Activated CD4-positive, alpha-beta memory T cell treated with anti-CD3 and anti-CD28 coated beads, Interleukin-2, amount 10 ng/mL, durations not matched to agents 7 days and 5 days (primary cell): ENCODE data around the gene FAM76A. TPM values are rescaled to one million over a fixed set of nuclear protein-coding genes. Genes with fewer than 3 reads are reported as not detected.
A peak's percentile ranks its signal among the peaks of the same experiment; 100 is the strongest.
"Not testable (repeated sequence)": the region's sequence is repeated elsewhere in the genome, so short reads cannot be mapped to it uniquely, and the experiment has no call there.

ENCODE experiments used
- CTCF ChIA-PET: fragments of 350-600 bp; sonication (Branson Sonifier 250); formaldehyde crosslinking; loops from one replicate; lab custom pipeline; 2021; ENCODE audit warnings: antibody characterized with exemption, inconsistent platforms; lab: Charles Lee
- POLR2A ChIA-PET: fragments of 350-600 bp; sonication (Branson Sonifier 250); formaldehyde crosslinking; loops from one replicate; lab custom pipeline; 2021; ENCODE audit warnings: antibody characterized with exemption; lab: Charles Lee
- DNase-seq: peaks from one replicate; pipeline ENCODE4 v3.0.0-alpha.2; 2020
- H3K27ac Mint-ChIP-seq: one replicate; pipeline ENCODE4 v1.8.0; 2021; ENCODE audit warnings: mild to moderate bottlenecking, mixed read lengths
- H3K27me3 Mint-ChIP-seq: one replicate; pipeline ENCODE4 v1.8.0; 2021; ENCODE audit warnings: mixed read lengths
- H3K36me3 Mint-ChIP-seq: one replicate; pipeline ENCODE4 v1.8.0; 2021; ENCODE audit warnings: low read depth, mixed read lengths
- H3K4me1 Mint-ChIP-seq: one replicate; pipeline ENCODE4 v1.8.0; 2021; ENCODE audit warnings: mixed read lengths
- H3K4me3 Mint-ChIP-seq: one replicate; pipeline ENCODE4 v1.8.0; 2021; ENCODE audit warnings: mild to moderate bottlenecking, mixed read lengths
- H3K9me3 Mint-ChIP-seq: one replicate; pipeline ENCODE4 v1.8.0; 2021; ENCODE audit warnings: mixed read lengths
- total RNA-seq, 2 experiments: library from RNA; stranded (reverse); gene quantifications; one replicate each; pipeline ENCODE4 v1.2.3, GENCODE V29; 2021

FAM76A gene
- total RNA-seq, 2 experiments from 2014 or later: 13.6 to 14.1 TPM

DNA sequence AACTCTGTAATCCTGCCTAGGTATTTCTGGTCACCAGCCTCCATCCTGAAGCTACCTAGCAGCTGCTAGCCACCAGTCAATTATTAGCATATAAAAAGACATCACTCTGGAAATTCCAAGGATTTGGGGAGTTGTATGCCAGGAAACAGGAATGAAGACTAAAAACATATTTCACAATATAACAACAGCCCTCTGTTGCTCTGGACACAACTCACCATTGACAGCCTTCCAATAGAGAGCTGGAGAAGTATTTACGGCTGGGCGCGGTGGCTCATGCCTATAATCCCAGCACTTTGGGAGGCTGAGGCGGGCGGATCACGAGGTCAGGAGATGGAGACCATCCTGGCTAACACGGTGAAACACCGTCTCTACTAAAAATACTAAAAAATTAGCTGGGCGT, 28.9 kb upstream of the FAM76A start:
- Mint-ChIP-seq H3K36me3 (peaks cover 11% of the 10 kb centered on the region), H3K9me3 (peaks cover 10% of the 10 kb centered on the region), H3K27me3 (peaks cover 24% of the 10 kb centered on the region)
- CTCF ChIA-PET, H3K4me1 Mint-ChIP-seq, H3K27ac Mint-ChIP-seq, POLR2A ChIA-PET, DNase-seq, H3K4me3 Mint-ChIP-seq: not testable (repeated sequence)

DNA sequence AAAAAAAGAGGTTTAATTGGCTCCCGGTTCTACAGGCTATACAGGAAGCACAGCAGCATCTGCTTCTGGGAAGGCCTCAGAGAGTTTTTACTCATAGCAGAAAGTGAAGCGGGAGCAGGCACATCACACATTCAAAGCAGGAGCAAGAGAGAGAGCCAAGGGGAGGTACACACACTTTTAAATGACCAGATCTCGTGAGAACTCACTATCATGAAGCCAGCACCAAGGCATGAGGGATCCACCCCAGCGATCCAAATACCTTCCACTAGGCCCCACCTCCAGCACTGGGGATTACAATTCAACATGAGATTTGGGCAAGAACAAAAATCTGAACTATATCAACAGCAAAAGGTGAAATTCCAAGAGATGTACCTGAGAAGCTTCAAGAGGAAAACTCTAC, 20.8 kb upstream of the FAM76A start:
- H3K36me3 Mint-ChIP-seq: peaks cover 18% of the 10 kb centered on the region
- no peaks in the 10 kb centered on the region for H3K4me1 Mint-ChIP-seq
- no peak overlapping the region for H3K27ac Mint-ChIP-seq
- CTCF ChIA-PET: interaction anchor here (0.7 kb wide), 1 partner anchor 416 kb away, joined by 3 read pairs; no protein-coding TSS in a partner anchor
- H3K27me3 Mint-ChIP-seq: peaks cover 22% of the 10 kb centered on the region
- peaks cover 19% of the 10 kb centered on the region for H3K9me3 Mint-ChIP-seq
- H3K4me3 Mint-ChIP-seq: no peak overlapping the region
- DNase-seq: no peak
- POLR2A ChIA-PET: no interaction called here

DNA sequence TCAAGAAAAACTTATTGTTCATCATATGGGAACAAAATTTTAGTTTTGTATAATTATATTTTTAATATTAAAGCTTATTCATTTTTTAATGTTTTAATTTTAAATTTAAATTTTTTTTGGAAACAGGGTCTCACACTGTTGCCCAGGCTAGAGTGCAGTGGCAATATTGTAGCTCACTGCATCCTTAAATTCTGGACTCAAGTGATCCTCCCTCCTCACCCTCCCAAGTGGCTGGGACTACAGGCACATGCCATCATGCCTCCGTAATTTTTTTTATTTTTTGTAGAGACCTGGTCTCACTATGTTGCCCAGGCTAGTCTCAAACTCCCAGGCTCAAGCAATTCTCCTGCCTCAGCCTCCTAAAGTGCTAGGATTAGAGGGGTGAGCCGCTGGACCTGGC, 20.2 kb upstream of the FAM76A start:
- Mint-ChIP-seq H3K4me3 (no peak overlapping the region), H3K9me3 (peaks cover 19% of the 10 kb centered on the region), H3K27me3 (peaks cover 18% of the 10 kb centered on the region), H3K27ac (no peak overlapping the region), H3K4me1 (no peaks in the 10 kb centered on the region), H3K36me3 (peaks cover 18% of the 10 kb centered on the region)
- ChIA-PET CTCF (interaction anchor here (0.7 kb wide), 1 partner anchor 20 kb away, joined by 3 read pairs; the partner anchor contains the start of gene FAM76A), POLR2A (interaction anchor here (0.6 kb wide), 1 partner anchor 271 kb away, joined by 3 read pairs; no protein-coding TSS in a partner anchor)
- no peak for DNase-seq

DNA sequence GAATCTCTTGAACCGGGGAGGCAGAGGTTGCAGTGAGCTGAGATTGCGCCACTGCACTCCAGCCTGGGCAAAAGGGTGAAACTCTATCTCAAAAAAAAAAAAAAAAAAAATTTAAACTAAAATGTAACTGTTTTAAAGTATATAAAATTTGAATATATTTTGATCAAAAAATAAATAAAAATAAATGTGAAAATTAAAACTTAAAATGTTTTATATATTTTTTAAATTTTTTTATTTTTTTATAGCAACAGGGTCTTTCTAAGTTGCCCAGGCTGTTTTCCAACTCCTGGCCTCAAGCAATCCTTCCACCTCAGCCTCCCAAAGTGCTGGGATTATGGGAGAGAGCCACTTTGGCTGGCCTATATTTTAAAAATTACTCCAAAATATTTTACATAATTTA, 15.2 kb upstream of the FAM76A start:
- Mint-ChIP-seq H3K27ac (no peak overlapping the region), H3K4me1 (no peaks in the 10 kb centered on the region), H3K27me3 (peaks cover 12% of the 10 kb centered on the region), H3K4me3 (no peak overlapping the region), H3K36me3 (no peaks in the 10 kb centered on the region), H3K9me3 (no peaks in the 10 kb centered on the region)
- ChIA-PET CTCF (no interaction called here), POLR2A (no interaction called here)
- DNase-seq: no peak

DNA sequence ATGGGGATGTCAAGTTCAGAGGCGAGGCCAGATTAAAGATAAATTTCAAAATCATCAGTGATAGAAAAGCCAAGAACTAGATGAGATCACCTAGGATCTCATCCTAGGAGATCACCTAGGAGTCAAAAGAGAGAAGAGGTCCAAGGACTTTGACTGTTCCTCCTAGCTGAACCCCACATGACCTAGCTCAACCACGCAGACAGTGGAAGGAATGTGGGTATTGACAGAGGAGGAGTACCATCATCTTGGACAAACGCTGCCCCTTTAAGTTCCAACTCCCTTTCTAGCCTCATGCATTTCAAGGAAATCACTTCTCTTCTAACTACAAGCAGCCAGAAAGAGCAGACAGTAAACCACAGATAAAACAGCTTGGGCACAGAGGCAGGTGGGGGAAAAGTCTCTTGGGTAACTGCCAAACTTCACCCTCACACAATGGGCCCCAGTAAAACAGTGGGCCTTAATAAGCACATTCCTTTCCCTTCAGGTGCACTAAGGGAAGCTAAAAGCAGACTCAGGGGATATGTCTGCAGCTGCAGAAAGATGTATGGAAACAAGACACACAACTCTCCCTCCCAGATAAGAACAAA, 12.5 kb upstream of the FAM76A start:
- Mint-ChIP-seq H3K9me3 (peaks cover 10% of the 10 kb centered on the region), H3K27ac (no peak overlapping the region), H3K4me3 (no peak overlapping the region), H3K27me3 (peaks cover 29% of the 10 kb centered on the region), H3K36me3 (peaks cover 4% of the 10 kb centered on the region), H3K4me1 (no peaks in the 10 kb centered on the region)
- no peak for DNase-seq
- POLR2A ChIA-PET: no interaction called here
- CTCF ChIA-PET: no interaction called here

DNA sequence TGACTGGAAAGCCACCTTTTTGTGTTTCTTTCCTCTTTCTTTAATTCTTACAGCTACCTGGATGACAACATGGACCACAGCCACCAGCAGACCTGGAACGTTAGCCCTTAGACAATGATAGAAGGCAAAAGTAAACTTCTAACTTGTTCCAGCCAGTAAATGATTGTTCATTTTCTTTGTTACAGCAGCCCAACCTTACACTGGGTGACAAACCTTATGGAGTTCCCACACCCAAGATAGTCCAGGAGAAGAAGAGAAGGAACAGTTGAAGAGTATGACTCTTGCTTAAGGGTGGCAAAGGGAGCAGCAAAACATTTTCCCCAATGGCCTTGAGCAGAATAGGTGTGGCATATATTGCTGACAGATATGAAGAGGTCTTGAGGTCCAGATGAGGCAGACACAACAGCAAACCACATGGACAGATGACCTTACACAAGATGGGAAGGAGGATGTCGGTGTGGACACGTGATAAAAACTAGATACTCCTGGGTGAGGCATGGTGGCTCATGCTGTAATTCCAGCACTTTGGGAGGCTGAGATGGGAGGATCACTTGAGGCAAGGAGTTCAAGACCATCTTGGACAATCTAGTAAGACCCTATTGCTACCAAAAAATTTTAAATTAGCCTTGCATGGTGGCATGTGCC, 11.8 kb upstream of the FAM76A start:
- ChIA-PET CTCF (no interaction called here), POLR2A (no interaction called here)
- H3K4me1 Mint-ChIP-seq: no peaks in the 10 kb centered on the region
- no peak overlapping the region for H3K27ac Mint-ChIP-seq
- H3K4me3 Mint-ChIP-seq: no peak overlapping the region
- peaks cover 27% of the 10 kb centered on the region for H3K27me3 Mint-ChIP-seq
- DNase-seq: no peak
- peaks cover 4% of the 10 kb centered on the region for H3K36me3 Mint-ChIP-seq
- peaks cover 10% of the 10 kb centered on the region for H3K9me3 Mint-ChIP-seq

DNA sequence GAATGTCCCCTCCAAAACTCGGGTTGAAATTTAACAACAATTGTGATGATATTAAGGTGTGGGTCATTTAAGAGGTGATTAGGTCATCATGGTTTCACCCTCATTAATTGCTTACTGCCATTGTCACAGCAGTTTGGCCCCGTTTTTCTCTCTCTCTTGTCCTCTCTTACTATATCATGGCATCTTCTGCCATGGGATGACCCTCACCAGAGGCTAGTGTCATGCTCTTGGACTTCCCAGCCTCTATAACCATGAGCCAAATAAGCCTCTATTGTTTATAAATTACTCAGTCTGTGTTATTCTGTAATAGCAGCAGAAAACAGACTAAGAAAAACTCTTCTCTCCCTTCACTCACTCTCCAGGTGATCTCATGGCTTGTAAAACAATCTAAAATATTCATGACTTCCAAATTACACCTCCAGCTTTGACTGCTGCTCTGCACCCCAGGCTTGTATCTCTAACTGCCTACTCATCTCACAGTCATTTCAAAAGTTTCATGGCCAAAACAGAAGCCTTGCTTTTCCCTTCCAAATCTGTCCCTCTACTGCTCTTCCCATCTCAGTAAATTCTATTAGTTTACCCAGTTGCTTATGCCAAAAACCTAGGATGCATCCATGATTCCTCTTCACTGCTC, 9.4 kb upstream of the FAM76A start:
- ChIA-PET POLR2A (interaction anchor here (1.4 kb wide), 1 partner anchor 9 kb away, joined by 3 read pairs; the partner anchor contains the start of gene FAM76A), CTCF (no interaction called here)
- Mint-ChIP-seq H3K9me3 (peaks cover 10% of the 10 kb centered on the region), H3K27ac (no peak overlapping the region), H3K27me3 (peaks cover 41% of the 10 kb centered on the region), H3K36me3 (peaks cover 4% of the 10 kb centered on the region), H3K4me3 (no peak overlapping the region), H3K4me1 (no peaks in the 10 kb centered on the region)
- no peak for DNase-seq

DNA sequence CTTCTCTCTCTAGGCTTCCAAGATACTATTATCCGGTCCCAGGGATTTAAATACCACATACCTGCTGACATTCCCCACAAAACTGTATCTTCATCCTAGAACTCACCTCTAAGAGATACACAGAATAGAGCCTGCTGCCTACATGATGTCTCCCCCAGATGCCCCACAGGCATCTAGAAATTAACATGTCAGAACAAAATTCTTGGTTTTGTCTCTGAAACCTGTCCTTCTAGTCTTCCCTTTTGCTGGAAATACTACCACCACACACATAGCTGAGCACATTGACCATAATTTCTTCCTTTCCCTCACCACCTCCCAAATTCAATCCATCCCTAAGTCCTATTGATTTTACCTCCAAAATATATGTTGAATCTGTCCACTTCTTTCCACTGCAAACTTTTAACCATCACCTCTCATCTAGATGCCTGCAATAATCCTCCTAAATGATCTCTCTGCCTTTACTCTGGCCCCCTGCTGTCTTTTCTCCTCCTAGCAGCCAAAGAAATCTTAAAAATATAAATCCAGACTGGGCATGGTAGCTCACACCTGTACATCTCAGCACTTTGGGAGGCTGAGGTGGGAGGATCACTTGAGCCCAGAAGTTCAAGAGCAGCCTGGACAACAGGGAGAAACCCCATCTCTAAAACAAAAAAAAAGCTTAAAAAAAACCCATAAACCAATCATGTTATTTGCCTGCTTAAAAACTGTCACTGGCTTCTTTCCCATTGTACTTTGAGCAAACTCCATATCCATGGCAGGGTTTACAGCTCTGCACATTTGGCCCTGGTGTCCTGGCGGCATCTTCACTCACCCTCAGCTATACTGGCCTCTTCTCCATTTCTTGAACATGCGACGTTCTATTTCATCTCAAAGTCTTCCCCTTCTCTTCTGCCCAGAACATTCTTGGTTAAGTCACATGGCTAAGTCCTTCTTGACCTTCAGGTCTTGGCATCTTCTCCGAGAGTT, 6.2 kb upstream of the FAM76A start:
- peaks cover 10% of the 10 kb centered on the region for H3K9me3 Mint-ChIP-seq
- H3K4me1 Mint-ChIP-seq: peaks cover 1% of the 10 kb centered on the region
- peaks cover 35% of the 10 kb centered on the region for H3K27me3 Mint-ChIP-seq
- DNase-seq: no peak
- H3K27ac Mint-ChIP-seq: no peak overlapping the region
- ChIA-PET POLR2A (interaction anchor here (0.6 to 1.1 kb wide), 3 partner anchors 47 to 123 kb away, joined by 3 read pairs; partner anchors contain the start of gene IFI6), CTCF (interaction anchor here (0.7 to 1.2 kb wide), 5 partner anchors 41 to 106 kb away, joined by 3 to 4 read pairs (median 3); partner anchors contain the start of gene IFI6)
- peaks cover 4% of the 10 kb centered on the region for H3K36me3 Mint-ChIP-seq
- no peak overlapping the region for H3K4me3 Mint-ChIP-seq

DNA sequence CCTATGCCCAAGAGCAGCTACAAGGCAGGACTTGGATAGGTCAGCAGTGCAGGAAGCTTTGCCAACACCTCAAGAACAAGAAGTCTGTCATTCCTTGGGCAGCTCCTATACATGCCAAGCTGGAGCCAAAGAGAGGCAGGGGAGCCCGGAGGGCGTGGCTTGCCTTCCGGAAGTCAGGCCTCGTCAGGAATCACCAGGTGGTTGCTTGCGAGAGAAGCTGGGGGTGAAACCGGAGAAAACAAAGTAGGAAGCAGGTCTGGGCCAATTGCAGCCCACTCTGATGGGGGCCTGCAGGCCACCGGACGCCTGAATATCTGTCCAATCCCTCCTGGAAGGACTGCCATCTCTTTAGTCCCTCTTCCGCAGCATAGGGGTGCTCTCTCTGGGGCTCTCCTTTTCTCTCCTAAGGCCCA, 794 bp upstream of the FAM76A start:
- Mint-ChIP-seq H3K27ac (peak overlapping the region; percentile 73), H3K9me3 (no peaks in the 10 kb centered on the region), H3K4me1 (peaks cover 24% of the 10 kb centered on the region), H3K27me3 (peaks cover 7% of the 10 kb centered on the region), H3K36me3 (peaks cover 11% of the 10 kb centered on the region), H3K4me3 (peak overlapping the region; percentile 79)
- no peak for DNase-seq
- ChIA-PET CTCF (interaction anchor here (0.6 to 1.7 kb wide), 21 partner anchors 10 to 185 kb away, joined by 3 to 35 read pairs (median 5); partner anchors contain the start of genes IFI6, PPP1R8 and STX12), POLR2A (interaction anchor here (0.6 to 2.1 kb wide), 18 partner anchors 8 to 856 kb away, joined by 3 to 34 read pairs (median 4); partner anchors contain the start of genes ATP5IF1, IFI6, PPP1R8 and STX12)

DNA sequence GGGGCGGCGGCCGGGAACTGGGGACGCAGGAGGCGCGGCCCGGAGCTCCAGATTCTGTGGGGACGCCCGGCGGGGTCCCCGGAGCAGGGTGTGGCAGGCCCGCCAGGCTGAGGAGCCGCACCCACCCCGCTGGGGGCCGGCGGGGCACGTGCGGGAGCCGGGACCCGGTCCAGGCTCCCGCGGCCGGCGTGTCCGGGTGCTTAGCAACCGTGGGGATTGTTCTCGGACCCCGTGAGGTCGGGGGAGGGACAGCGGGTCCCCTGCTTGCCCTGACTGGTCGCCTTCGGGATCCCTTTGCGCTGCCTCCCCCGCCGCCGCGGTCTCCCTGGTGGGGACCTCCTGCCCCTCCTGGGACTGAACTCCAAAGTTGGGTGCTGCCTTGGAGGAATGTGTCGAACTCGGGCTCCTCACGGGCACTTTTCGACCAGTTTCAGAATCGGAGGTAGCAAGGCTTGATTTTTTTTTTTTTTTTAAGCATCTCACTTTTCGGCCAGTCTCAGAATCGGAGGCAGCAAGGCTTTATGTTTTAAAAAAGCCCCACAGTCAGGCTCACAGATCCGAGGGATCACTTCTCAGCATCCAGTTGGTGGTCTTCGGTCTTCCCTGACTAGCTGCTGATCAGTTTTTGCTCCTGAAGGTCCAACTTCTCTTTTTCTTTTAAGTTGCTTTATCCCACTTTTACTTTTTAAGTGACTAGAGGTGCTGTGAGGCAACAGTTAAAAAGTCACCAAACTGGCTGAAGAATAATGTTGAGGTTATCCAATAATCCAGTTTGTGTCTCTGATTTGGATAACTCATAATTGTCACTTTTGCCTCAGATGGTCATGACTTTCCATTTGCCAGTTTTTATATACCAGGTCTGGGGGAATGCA, 648 bp downstream of the FAM76A start:
- peak; percentile 50 for DNase-seq
- Mint-ChIP-seq H3K36me3 (peaks cover 16% of the 10 kb centered on the region), H3K27ac (peak overlapping the region; percentile 65), H3K27me3 (no peaks in the 10 kb centered on the region), H3K4me3 (peak overlapping the region; percentile 79), H3K4me1 (peaks cover 24% of the 10 kb centered on the region), H3K9me3 (no peaks in the 10 kb centered on the region)
- POLR2A ChIA-PET: interaction anchor here (0.9 to 2.1 kb wide), 18 partner anchors 15 to 855 kb away, joined by 3 to 34 read pairs (median 4); partner anchors contain the start of genes IFI6, PPP1R8, STX12 and WASF2
- CTCF ChIA-PET: interaction anchor here (0.5 to 1.7 kb wide), 23 partner anchors 10 to 499 kb away, joined by 3 to 35 read pairs (median 4); partner anchors contain the start of genes IFI6, PPP1R8 and STX12

DNA sequence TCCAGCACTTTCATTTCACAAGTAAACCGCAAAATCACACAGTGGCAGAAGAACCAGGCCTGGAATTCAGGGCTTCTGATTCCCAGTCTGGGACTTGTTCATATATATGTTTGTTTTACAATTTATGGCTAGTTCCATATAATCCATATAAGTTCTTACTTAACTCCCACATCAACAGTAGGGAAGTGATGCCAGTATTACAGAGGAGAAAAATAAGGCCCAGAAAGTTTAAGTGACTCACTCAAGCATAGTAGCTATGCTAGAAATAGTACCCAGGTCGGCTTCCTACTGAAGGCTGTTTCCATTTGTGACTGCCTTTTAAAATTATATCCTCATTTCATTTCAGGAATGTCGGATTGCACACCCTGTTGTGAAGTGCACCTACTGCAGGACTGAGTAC, 1.4 kb downstream of the FAM76A start:
- H3K36me3 Mint-ChIP-seq: peaks cover 16% of the 10 kb centered on the region
- no peak for DNase-seq
- peaks cover 24% of the 10 kb centered on the region for H3K4me1 Mint-ChIP-seq
- ChIA-PET CTCF (interaction anchor here (1.1 kb wide), 1 partner anchor 13 kb away, joined by 3 read pairs; no protein-coding TSS in a partner anchor), POLR2A (no interaction called here)
- H3K27me3 Mint-ChIP-seq: no peaks in the 10 kb centered on the region
- H3K27ac Mint-ChIP-seq: no peak overlapping the region
- peak overlapping the region; percentile 77 for H3K4me3 Mint-ChIP-seq
- H3K9me3 Mint-ChIP-seq: no peaks in the 10 kb centered on the region
